K562 (cell line): ENCODE results near the gene FNBP1. TPM values are rescaled to one million over a fixed set of nuclear protein-coding genes. Genes with fewer than 3 reads are reported as not detected.

ENCODE experiments used
- DEAF1 ChIP-seq: fragments of 450-650 bp; formaldehyde crosslinking; IDR thresholded peaks from 2 replicates; pipeline ENCODE4 v1.4.0; 2020; ENCODE audit warnings: mild to moderate bottlenecking, moderate library complexity
- GATA2 ChIP-seq: sonication (generic); formaldehyde crosslinking; IDR thresholded peaks from 2 replicates; pipeline ENCODE4 v1.4.0; 2020; ENCODE audit warnings: mild to moderate bottlenecking, missing genetic modification reagents
- HINFP ChIP-seq: fragments of 450-650 bp; conservative IDR thresholded peaks from 2 replicates; pipeline ENCODE4 v1.6.1; 2016; ENCODE audit warnings: missing genetic modification characterization, low read depth, mild to moderate bottlenecking, control low read depth, missing compliant biosample characterization
- KLF16 ChIP-seq: IDR thresholded peaks from 2 replicates; pipeline ENCODE4 v1.6.1; 2016; ENCODE audit warnings: antibody characterized with exemption
- RCOR1 ChIP-seq, 2 experiments: IDR thresholded peaks; 2 replicates each; pipeline ENCODE4 v1.6.1; 2012; ENCODE audit warnings: low read depth in 2 of 2, low read length in 2 of 2, borderline replicate concordance in 1 of 2, improper control_type of control experiment in 1 of 2
- SFPQ ChIP-seq: fragments of 200-400 bp; formaldehyde crosslinking; IDR thresholded peaks from 2 replicates; pipeline ENCODE4 v1.6.1; 2017; ENCODE audit warnings: mild to moderate bottlenecking, low read depth, low read length, moderate library complexity
- SMAD4 ChIP-seq: fragments of 250-450 bp; sonication (Bioruptor Pico); conservative IDR thresholded peaks from 2 replicates; pipeline ENCODE4 v1.8.0; 2021; ENCODE audit warnings: inconsistent platforms, mild to moderate bottlenecking, moderate library complexity
- SOX6 ChIP-seq: fragments of 450-650 bp; IDR thresholded peaks from 2 replicates; pipeline ENCODE4 v1.6.1; 2014; ENCODE audit warnings: mild to moderate bottlenecking
- THAP7 ChIP-seq: fragments of 250-450 bp; sonication (Bioruptor Pico); IDR thresholded peaks from 2 replicates; pipeline ENCODE4 v1.5.0; 2021
- ZNF561 ChIP-seq: fragments of 450-650 bp; formaldehyde crosslinking; conservative IDR thresholded peaks from 2 replicates; pipeline ENCODE4 v1.4.0; 2020; ENCODE audit warnings: mild to moderate bottlenecking, moderate library complexity
- polyA plus RNA-seq, 8 experiments: library from polyadenylated mRNA; depleted of rRNA in 4 of 8; stranded (reverse) in 5 of 8; unstranded in 3 of 8; fragments of >200 nt; fragmentation: Nextera tagmentation in 2 of 8; fragmentation: Illumina TruSeq in 1 of 8; extraction: Ambion mirVana in 2 of 8; extraction: Trizol in 1 of 8; gene quantifications; 2 replicates each; pipeline versions ENCODE4 v1.2.1 to v1.2.3, GENCODE V29; 2011 to 2014; ENCODE audit warnings: inconsistent platforms in 1 of 8, missing spikeins in 1 of 8
- total RNA-seq, 7 experiments: library from RNA; depleted of rRNA in 6 of 7; stranded (reverse); fragments of >200 nt in 6 of 7; fragmentation: Illumina TruSeq in 2 of 7; extraction: Trizol in 2 of 7; gene quantifications; 2 replicates each; pipeline versions ENCODE4 v1.2.1 to v1.2.3, GENCODE V29; 2011 to 2021; ENCODE audit warnings: low replicate concordance in 1 of 7
- TF ChIP-seq, protein P1 (sequence below): sonication (generic); formaldehyde crosslinking; IDR thresholded peaks from 2 replicates; pipeline ENCODE4 v1.8.1; 2023; ENCODE audit warnings: missing genetic modification reagents, mild to moderate bottlenecking, borderline replicate concordance

Gene FNBP1
- total and polyA plus RNA-seq, 9 of the 15 experiments (the other 6 are each of a cell fraction or from before 2014, with no cell fraction given): 1.8 to 14.9 (median 7.6) TPM

DNA sequence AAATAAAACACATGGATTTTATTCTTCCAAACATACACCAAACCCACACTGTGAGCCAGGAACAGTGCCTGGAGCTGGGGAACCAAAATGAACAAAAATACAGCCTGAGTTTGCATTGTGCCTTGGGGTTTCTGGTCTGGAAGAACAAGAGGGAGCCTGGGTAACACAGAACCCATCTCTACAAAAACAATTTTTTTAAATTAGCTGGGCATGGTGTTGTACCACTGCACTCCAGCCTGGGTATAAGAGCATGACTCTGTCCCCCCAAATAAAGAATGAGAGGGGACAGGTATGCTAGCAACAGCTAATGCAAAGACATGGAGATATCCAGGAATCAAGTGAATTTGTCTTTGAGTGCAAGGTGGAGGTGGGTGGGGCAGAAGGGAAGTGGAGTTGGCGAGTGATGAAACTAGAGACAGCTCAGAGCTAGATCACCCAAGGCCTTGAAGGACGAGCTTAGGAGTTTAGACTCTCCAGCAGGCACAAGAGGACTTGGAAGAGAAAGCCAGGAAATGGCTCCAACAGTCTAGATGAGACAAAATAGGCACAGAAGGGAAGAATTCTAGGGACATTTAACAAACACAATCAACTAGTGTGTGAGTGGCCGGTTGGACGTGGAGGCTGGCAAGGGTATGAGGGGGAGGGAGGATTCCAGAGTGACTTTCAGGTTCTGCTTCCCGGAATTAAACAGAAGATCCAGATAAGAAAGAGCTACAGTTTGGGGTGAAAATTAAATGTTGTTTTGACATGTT, 47.4 kb downstream of the FNBP1 start (continued):
- TF ChIP-seq SOX6 (peak; percentile 26; the same call in 1 of the 2 replicates), GATA2 (CRISPR knock-in tag) (no peak), HINFP (tag) (no peak), KLF16 (0 out of 2 replicates have a peak, but pooled peaks have one; percentile 47), SFPQ (no peak), ZNF561 (CRISPR knock-in tag) (no peak), SMAD4 (CRISPR knock-in tag) (0 out of 2 replicates have a peak, but pooled peaks have one; percentile 15), THAP7 (CRISPR knock-in tag) (no peak), DEAF1 (no peak), RCOR1 (IDR thresholded peaks at IDR 0.05; ENCODE audit: borderline replicate concordance in 1 of 2, low read depth in 2 of 2, low read length in 2 of 2) (0 out of 4 replicates have a peak, but pooled peaks of 1 of the 2 experiments have one; percentile 36)
- TF ChIP-seq, protein P1, sequence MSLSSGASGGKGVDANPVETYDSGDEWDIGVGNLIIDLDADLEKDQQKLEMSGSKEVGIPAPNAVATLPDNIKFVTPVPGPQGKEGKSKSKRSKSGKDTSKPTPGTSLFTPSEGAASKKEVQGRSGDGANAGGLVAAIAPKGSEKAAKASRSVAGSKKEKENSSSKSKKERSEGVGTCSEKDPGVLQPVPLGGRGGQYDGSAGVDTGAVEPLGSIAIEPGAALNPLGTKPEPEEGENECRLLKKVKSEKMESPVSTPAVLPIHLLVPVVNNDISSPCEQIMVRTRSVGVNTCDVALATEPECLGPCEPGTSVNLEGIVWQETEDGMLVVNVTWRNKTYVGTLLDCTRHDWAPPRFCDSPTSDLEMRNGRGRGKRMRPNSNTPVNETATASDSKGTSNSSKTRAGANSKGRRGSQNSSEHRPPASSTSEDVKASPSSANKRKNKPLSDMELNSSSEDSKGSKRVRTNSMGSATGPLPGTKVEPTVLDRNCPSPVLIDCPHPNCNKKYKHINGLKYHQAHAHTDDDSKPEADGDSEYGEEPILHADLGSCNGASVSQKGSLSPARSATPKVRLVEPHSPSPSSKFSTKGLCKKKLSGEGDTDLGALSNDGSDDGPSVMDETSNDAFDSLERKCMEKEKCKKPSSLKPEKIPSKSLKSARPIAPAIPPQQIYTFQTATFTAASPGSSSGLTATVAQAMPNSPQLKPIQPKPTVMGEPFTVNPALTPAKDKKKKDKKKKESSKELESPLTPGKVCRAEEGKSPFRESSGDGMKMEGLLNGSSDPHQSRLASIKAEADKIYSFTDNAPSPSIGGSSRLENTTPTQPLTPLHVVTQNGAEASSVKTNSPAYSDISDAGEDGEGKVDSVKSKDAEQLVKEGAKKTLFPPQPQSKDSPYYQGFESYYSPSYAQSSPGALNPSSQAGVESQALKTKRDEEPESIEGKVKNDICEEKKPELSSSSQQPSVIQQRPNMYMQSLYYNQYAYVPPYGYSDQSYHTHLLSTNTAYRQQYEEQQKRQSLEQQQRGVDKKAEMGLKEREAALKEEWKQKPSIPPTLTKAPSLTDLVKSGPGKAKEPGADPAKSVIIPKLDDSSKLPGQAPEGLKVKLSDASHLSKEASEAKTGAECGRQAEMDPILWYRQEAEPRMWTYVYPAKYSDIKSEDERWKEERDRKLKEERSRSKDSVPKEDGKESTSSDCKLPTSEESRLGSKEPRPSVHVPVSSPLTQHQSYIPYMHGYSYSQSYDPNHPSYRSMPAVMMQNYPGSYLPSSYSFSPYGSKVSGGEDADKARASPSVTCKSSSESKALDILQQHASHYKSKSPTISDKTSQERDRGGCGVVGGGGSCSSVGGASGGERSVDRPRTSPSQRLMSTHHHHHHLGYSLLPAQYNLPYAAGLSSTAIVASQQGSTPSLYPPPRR (CRISPR knock-in tag): no peak
